ENCODE measurements around the gene PCGF3.

Gene PCGF3

GRCh38 chr4:680091-680490 is 25.5 kb upstream of the PCGF3 start (continued):
- TF ChIP-seq ZNF791 (tag by site-specific recombination; IDR thresholded peaks at IDR 0.05), result no peak
- no peak for TF ChIP-seq ZNF398 (tag by site-specific recombination; IDR thresholded peaks at IDR 0.05)
- no peak for TF ChIP-seq SP2 (tag by site-specific recombination; IDR thresholded peaks at IDR 0.05)
- TF ChIP-seq, protein P1, sequence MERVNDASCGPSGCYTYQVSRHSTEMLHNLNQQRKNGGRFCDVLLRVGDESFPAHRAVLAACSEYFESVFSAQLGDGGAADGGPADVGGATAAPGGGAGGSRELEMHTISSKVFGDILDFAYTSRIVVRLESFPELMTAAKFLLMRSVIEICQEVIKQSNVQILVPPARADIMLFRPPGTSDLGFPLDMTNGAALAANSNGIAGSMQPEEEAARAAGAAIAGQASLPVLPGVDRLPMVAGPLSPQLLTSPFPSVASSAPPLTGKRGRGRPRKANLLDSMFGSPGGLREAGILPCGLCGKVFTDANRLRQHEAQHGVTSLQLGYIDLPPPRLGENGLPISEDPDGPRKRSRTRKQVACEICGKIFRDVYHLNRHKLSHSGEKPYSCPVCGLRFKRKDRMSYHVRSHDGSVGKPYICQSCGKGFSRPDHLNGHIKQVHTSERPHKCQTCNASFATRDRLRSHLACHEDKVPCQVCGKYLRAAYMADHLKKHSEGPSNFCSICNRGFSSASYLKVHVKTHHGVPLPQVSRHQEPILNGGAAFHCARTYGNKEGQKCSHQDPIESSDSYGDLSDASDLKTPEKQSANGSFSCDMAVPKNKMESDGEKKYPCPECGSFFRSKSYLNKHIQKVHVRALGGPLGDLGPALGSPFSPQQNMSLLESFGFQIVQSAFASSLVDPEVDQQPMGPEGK (tag by site-specific recombination; IDR thresholded peaks at IDR 0.05), result no peak

- Histone ChIP-seq H3K27ac (ENCODE audit: extremely low read depth, low read depth, low read length) (no peak overlapping the region), H3K36me3 (ENCODE audit: control insufficient read depth in 2 of 2, insufficient read depth in 1 of 2, low read length in 2 of 2) (peaks cover 0 to 7% of the 10 kb centered on the region in 2 experiments; a peak in 1 of 3 replicates), H3K4me3 (ENCODE audit: low read depth, low read length) (no peak overlapping the region), H3K4me1 (ENCODE audit: control insufficient read depth, insufficient read depth, low read length) (peaks cover under 1% of the 10 kb centered on the region; the same call in 1 of the 2 replicates), H3K9me3 (ENCODE audit: control insufficient read depth, insufficient read depth, low read depth, low read length) (no peaks in the 10 kb centered on the region)
- ChIA-PET CTCF (interaction anchor here (0.8 kb wide), 1 partner anchor 171 kb away, joined by 4 read pairs; no protein-coding TSS in a partner anchor), POLR2A (no interaction called here)
- TF ChIP-seq ZNF155 (tag by site-specific recombination; IDR thresholded peaks at IDR 0.05) (no peak), EGR2 (tag by site-specific recombination; IDR thresholded peaks at IDR 0.05; ENCODE audit: low read depth) (0 out of 2 replicates have a peak, but pooled peaks have one; percentile 10), KLF9 (tag by site-specific recombination; IDR thresholded peaks at IDR 0.05; ENCODE audit: low read depth) (peak; percentile 49), ZFHX2 (tag by site-specific recombination; conservative IDR thresholded peaks at IDR 0.05) (peak; percentile 45), HOXD13 (CRISPR knock-in tag; IDR thresholded peaks at IDR 0.05; ENCODE audit: borderline replicate concordance) (no peak), ZNF423 (tag by site-specific recombination; IDR thresholded peaks at IDR 0.05) (no peak), ZNF747 (tag by site-specific recombination; IDR thresholded peaks at IDR 0.05) (no peak), KLF8 (tag by site-specific recombination; IDR thresholded peaks at IDR 0.05) (no peak)
Measured at GRCh38 chr4:680551-680927, 25.1 kb upstream of the PCGF3 start.

GRCh38 chr4:680928-681645 is 24.5 kb upstream of the PCGF3 start:
- no peak overlapping the region for H3K27ac ChIP-seq (ENCODE audit: extremely low read depth, low read depth, low read length)
- H3K4me3 ChIP-seq (ENCODE audit: low read depth, low read length), result peak overlapping the region; percentile 32
- ChIA-PET CTCF (no interaction called here), POLR2A (no interaction called here)
- H3K4me1 ChIP-seq (ENCODE audit: control insufficient read depth, insufficient read depth, low read length), result no peaks in the 10 kb centered on the region; the same call in 1 of the 2 replicates
- H3K9me3 ChIP-seq (ENCODE audit: control insufficient read depth, insufficient read depth, low read depth, low read length), result no peaks in the 10 kb centered on the region
- H3K36me3 ChIP-seq (ENCODE audit: control insufficient read depth in 2 of 2, insufficient read depth in 1 of 2, low read length in 2 of 2), result peaks cover 0 to 2% of the 10 kb centered on the region in 2 experiments; a peak in 1 of 3 replicates
- TF ChIP-seq ATF2 (tag by site-specific recombination; IDR thresholded peaks at IDR 0.05; ENCODE audit: low read depth) (no peak), FEZF1 (tag by site-specific recombination; IDR thresholded peaks at IDR 0.05) (no peak), AEBP2 (tag by site-specific recombination; IDR thresholded peaks at IDR 0.05; ENCODE audit: borderline replicate concordance) (no peak), EGR2 (tag by site-specific recombination; IDR thresholded peaks at IDR 0.05; ENCODE audit: low read depth) (no peak), ZNF560 (tag by site-specific recombination; IDR thresholded peaks at IDR 0.05; ENCODE audit: borderline replicate concordance) (no peak), ZNF324 (tag by site-specific recombination; IDR thresholded peaks at IDR 0.05) (no peak), ZSCAN18 (tag by site-specific recombination; IDR thresholded peaks at IDR 0.05) (no peak), BCL6B (tag by site-specific recombination; IDR thresholded peaks at IDR 0.05) (no peak), ZNF843 (tag by site-specific recombination; IDR thresholded peaks at IDR 0.05) (no peak), SP2 (tag by site-specific recombination; IDR thresholded peaks at IDR 0.05) (peak; percentile 52), ZNF426 (tag by site-specific recombination; IDR thresholded peaks at IDR 0.05) (no peak), ZFP37 (tag by site-specific recombination; IDR thresholded peaks at IDR 0.05) (no peak), ZNF626 (tag by site-specific recombination; IDR thresholded peaks at IDR 0.05) (no peak)
